Sigmoid colon (tissue), 4 donors: ENCODE data around the gene RHOH.

Experiments
- EP300 ChIP-seq, 4 donors: sonication (generic); formaldehyde crosslinking; IDR thresholded peaks; one replicate each; pipeline ENCODE4 v1.6.1; 2017; ENCODE audit warnings: antibody characterized with exemption in 4 of 4
- POLR2A ChIP-seq, 2 donors: fragments of 450-650 bp; IDR thresholded peaks; one replicate each; pipeline ENCODE4 v1.6.1; 2016; ENCODE audit warnings: antibody characterized with exemption in 2 of 2, mild to moderate bottlenecking in 2 of 2, moderate library complexity in 2 of 2

DNA sequence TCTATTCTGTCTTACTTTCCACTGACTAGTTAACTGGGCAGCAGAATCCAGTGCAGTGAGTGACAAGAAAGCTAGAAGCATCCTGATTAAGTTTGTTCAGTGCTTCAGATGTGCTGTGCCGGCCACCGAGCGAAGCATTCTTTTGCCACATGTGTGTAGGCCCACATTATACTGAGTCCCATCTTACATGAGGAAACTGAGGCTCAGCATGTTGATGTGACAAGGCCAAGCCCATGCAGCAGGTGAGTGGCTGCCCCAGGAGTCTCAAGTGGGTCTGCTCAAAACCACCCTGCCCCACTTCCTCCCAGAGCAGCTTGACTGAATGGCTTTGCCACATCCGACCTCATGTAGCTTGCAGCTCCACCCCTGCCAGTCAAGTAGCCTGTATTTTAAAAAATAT is 50.5 kb downstream of the RHOH start:
- TF ChIP-seq POLR2A (IDR thresholded peaks at IDR 0.05) (no peak), EP300 (IDR thresholded peaks at IDR 0.05) (no peak)
